K562 (cell line): ENCODE data around the gene SPAG9. TPM values are rescaled to one million over a fixed set of nuclear protein-coding genes. Genes with fewer than 3 reads are reported as not detected.

Source experiments
- ATF6 ChIP-seq: sonication (generic); formaldehyde crosslinking; IDR thresholded peaks from 2 replicates; pipeline ENCODE4 v1.4.0; 2020; ENCODE audit warnings: mild to moderate bottlenecking, missing genetic modification reagents
- JUN ChIP-seq, 2 experiments: sonication (generic) in 1 of 2; formaldehyde crosslinking in 1 of 2; IDR thresholded peaks; 2 replicates each; pipeline versions ENCODE4 v1.6.1 to v1.8.0; 2012 to 2022; ENCODE audit warnings: borderline replicate concordance in 2 of 2, mild to moderate bottlenecking in 2 of 2, improper control_type of control experiment in 1 of 2, low read depth in 1 of 2, low read length in 1 of 2, missing genetic modification reagents in 1 of 2
- PBX2 ChIP-seq, 2 experiments: IDR thresholded peaks in 1 of 2; conservative IDR thresholded peaks in 1 of 2; 2 replicates each; pipeline ENCODE4 v1.6.1; 2016; ENCODE audit warnings: low read depth in 2 of 2, mild to moderate bottlenecking in 1 of 2, missing compliant biosample characterization in 1 of 2, missing genetic modification characterization in 1 of 2, moderate library complexity in 1 of 2
- POLR2A ChIP-seq: fragments of 450-650 bp; conservative IDR thresholded peaks from 2 replicates; pipeline ENCODE4 v1.6.1; 2016
- POLR2H ChIP-seq: IDR thresholded peaks from 2 replicates; pipeline ENCODE4 v1.6.1; 2016; ENCODE audit warnings: missing genetic modification characterization, low read depth, mild to moderate bottlenecking, control low read depth, missing compliant biosample characterization, moderate library complexity
- ZNF785 ChIP-seq: fragments of 250-450 bp; sonication (Bioruptor Pico); IDR thresholded peaks from 2 replicates; pipeline ENCODE4 v1.4.0; 2020; ENCODE audit warnings: mild to moderate bottlenecking
- polyA plus RNA-seq, 8 experiments: library from polyadenylated mRNA; depleted of rRNA in 4 of 8; stranded (reverse) in 5 of 8; unstranded in 3 of 8; fragments of >200 nt; fragmentation: Nextera tagmentation in 2 of 8; fragmentation: Illumina TruSeq in 1 of 8; extraction: Ambion mirVana in 2 of 8; extraction: Trizol in 1 of 8; gene quantifications; 2 replicates each; pipeline versions ENCODE4 v1.2.1 to v1.2.3, GENCODE V29; 2011 to 2014; ENCODE audit warnings: inconsistent platforms in 1 of 8, missing spikeins in 1 of 8
- total RNA-seq, 7 experiments: library from RNA; depleted of rRNA in 6 of 7; stranded (reverse); fragments of >200 nt in 6 of 7; fragmentation: Illumina TruSeq in 2 of 7; extraction: Trizol in 2 of 7; gene quantifications; 2 replicates each; pipeline versions ENCODE4 v1.2.1 to v1.2.3, GENCODE V29; 2011 to 2021; ENCODE audit warnings: low replicate concordance in 1 of 7

Gene SPAG9
- total and polyA plus RNA-seq, 9 of the 15 experiments (the other 6 are each of a cell fraction or from before 2014, with no cell fraction given): 12.2 to 99.2 (median 58.2) TPM

- peak; percentile 27; the same call in 1 of the 2 replicates for TF ChIP-seq POLR2H (tag)
- no peak for TF ChIP-seq ATF6 (CRISPR knock-in tag)
- no peak for TF ChIP-seq ZNF785 (CRISPR knock-in tag)
- TF ChIP-seq POLR2A: no peak
- TF ChIP-seq JUN (IDR thresholded peaks at IDR 0.05; ENCODE audit: borderline replicate concordance, low read depth, low read length): no peak
- TF ChIP-seq JUN (CRISPR knock-in tag; IDR thresholded peaks at IDR 0.05; ENCODE audit: borderline replicate concordance): no peak
- no peak for TF ChIP-seq PBX2 (CRISPR knock-in tag; IDR thresholded peaks at IDR 0.05; ENCODE audit: low read depth)
- TF ChIP-seq PBX2 (tag; conservative IDR thresholded peaks at IDR 0.05; ENCODE audit: low read depth): no peak
These were observed 119.6 kb downstream of the SPAG9 start (continued) for GRCh38 chr17:51000835-51001638.
